IMR-90 (cell line): ENCODE results near the gene CYB561D2. TPM values are rescaled to one million over a fixed set of nuclear protein-coding genes. Genes with fewer than 3 reads are reported as not detected.

Source experiments
- ATAC-seq: fragments of 200-7000 bp; cut with Tn5 transposase; 2 replicates; pipeline ENCODE4 v1.9.1; 2020; ENCODE audit warnings: low read depth, mild to moderate bottlenecking, moderate library complexity
- BruUV-seq: library from RNA; stranded (reverse); fragments of 400-500 nt; replicated peaks from 2 replicates; lab custom pipeline; 2021; lab: Mats Ljungman, UMichigan
- CTCF ChIA-PET: fragments of 300-600 bp; formaldehyde crosslinking; extraction: SDS; loops from one replicate; lab custom pipeline; 2021; ENCODE audit warnings: antibody characterized with exemption; lab: Yijun Ruan, JAX
- POLR2A ChIA-PET: fragments of 300-600 bp; sonication (Branson Sonifier 250); formaldehyde crosslinking; loops from one replicate; lab custom pipeline; 2022; ENCODE audit warnings: antibody characterized with exemption; ENCODE audit not compliant: unreplicated experiment; lab: Charles Lee
- DNase-seq: peaks from one replicate; pipeline ENCODE4 v3.0.0; 2013
- H2AFZ ChIP-seq: replicated peaks from 2 replicates; pipeline ENCODE3; 2013; ENCODE audit warnings: low read length, mild to moderate bottlenecking; ENCODE audit not compliant: poor library complexity
- H2AK5ac ChIP-seq: 2 replicates; pipeline ENCODE4 v1.6.1; 2013; ENCODE audit warnings: low read depth, low read length, inconsistent platforms
- H2AK9ac ChIP-seq: replicated peaks from 2 replicates; pipeline ENCODE3; 2013; ENCODE audit warnings: mild to moderate bottlenecking, low read depth, low read length, moderate library complexity; ENCODE audit not compliant: poor library complexity
- H2BK120ac ChIP-seq: 2 replicates; pipeline ENCODE4 v1.6.1; 2013; ENCODE audit warnings: low read depth, low read length, inconsistent platforms
- H2BK15ac ChIP-seq: 3 replicates; pipeline ENCODE4 v1.6.1; 2013; ENCODE audit warnings: low read depth, low read length, inconsistent platforms
- H2BK20ac ChIP-seq: 2 replicates; pipeline ENCODE4 v1.6.1; 2013; ENCODE audit warnings: low read depth, mild to moderate bottlenecking, inconsistent platforms, low read length, moderate library complexity
- H2BK5ac ChIP-seq: 2 replicates; pipeline ENCODE4 v1.6.1; 2013; ENCODE audit warnings: mild to moderate bottlenecking, low read depth, low read length, inconsistent platforms; ENCODE audit not compliant: poor library complexity, severe bottlenecking
- H3K14ac ChIP-seq: replicated peaks from 2 replicates; pipeline ENCODE4 v1.6.1; 2013; ENCODE audit warnings: low read depth, low read length, inconsistent platforms
- H3K18ac ChIP-seq: 2 replicates; pipeline ENCODE4 v1.6.1; 2013; ENCODE audit warnings: low read depth, low read length, control low read depth
- H3K23ac ChIP-seq: 2 replicates; pipeline ENCODE4 v1.6.1; 2013; ENCODE audit warnings: low read depth, low read length, inconsistent platforms
- H3K27ac ChIP-seq: 2 replicates; pipeline ENCODE4 v1.5.1; 2013; ENCODE audit warnings: mild to moderate bottlenecking, control low read depth, low read length; ENCODE audit not compliant: insufficient read depth
- H3K27me3 ChIP-seq: 2 replicates; pipeline ENCODE4 v1.6.1; 2013; ENCODE audit warnings: low read length; ENCODE audit not compliant: control insufficient read depth, insufficient read depth
- H3K36me3 ChIP-seq: 2 replicates; pipeline ENCODE4 v1.6.1; 2013; ENCODE audit warnings: low read length, mixed read lengths; ENCODE audit not compliant: control insufficient read depth, insufficient read depth
- H3K4ac ChIP-seq: 2 replicates; pipeline ENCODE4 v1.6.1; 2013; ENCODE audit warnings: low read depth, low read length, inconsistent platforms
- H3K4me1 ChIP-seq: 2 replicates; pipeline ENCODE4 v1.6.1; 2013; ENCODE audit warnings: low read length, mixed read lengths; ENCODE audit not compliant: control insufficient read depth, insufficient read depth
- H3K4me2 ChIP-seq: 2 replicates; pipeline ENCODE4 v1.6.1; 2013; ENCODE audit warnings: low read depth, mild to moderate bottlenecking, control low read depth, low read length, moderate library complexity
- H3K4me3 ChIP-seq: 2 replicates; pipeline ENCODE4 v1.5.1; 2013; ENCODE audit warnings: low read depth, mild to moderate bottlenecking, control low read depth, low read length, moderate library complexity; ENCODE audit not compliant: insufficient read depth
- H3K56ac ChIP-seq: 2 replicates; pipeline ENCODE4 v1.6.1; 2013; ENCODE audit warnings: low read length, inconsistent platforms; ENCODE audit not compliant: insufficient read depth; ENCODE audit errors: extremely low read depth
- H3K79me1 ChIP-seq, 2 experiments: 2 replicates each; pipeline ENCODE4 v1.6.1; 2013; ENCODE audit warnings: low read length in 2 of 2, inconsistent platforms in 1 of 2, low read depth in 1 of 2
- H3K9ac ChIP-seq: 2 replicates; pipeline ENCODE4 v1.6.1; 2013; ENCODE audit warnings: low read depth, low read length, control low read depth
- H3K9me1 ChIP-seq: 2 replicates; pipeline ENCODE4 v1.6.1; 2013; ENCODE audit warnings: low read length, inconsistent platforms; ENCODE audit not compliant: insufficient read depth
- H3K9me3 ChIP-seq: 2 replicates; pipeline ENCODE4 v1.6.1; 2013; ENCODE audit warnings: low read length; ENCODE audit not compliant: control insufficient read depth, insufficient read depth
- H4K20me1 ChIP-seq: 2 replicates; pipeline ENCODE4 v1.6.1; 2013; ENCODE audit warnings: low read length, inconsistent platforms; ENCODE audit not compliant: insufficient read depth
- H4K5ac ChIP-seq: 2 replicates; pipeline ENCODE4 v1.6.1; 2013; ENCODE audit warnings: mild to moderate bottlenecking, low read depth, low read length, control low read depth
- H4K8ac ChIP-seq, 2 experiments: 2 replicates each; pipeline ENCODE4 v1.6.1; 2013; ENCODE audit warnings: low read depth in 2 of 2, low read length in 2 of 2, control low read depth in 1 of 2, inconsistent platforms in 1 of 2
- H4K91ac ChIP-seq: 2 replicates; pipeline ENCODE4 v1.6.1; 2013; ENCODE audit warnings: low read depth, low read length, inconsistent platforms; ENCODE audit not compliant: insufficient read depth
- CHD1 ChIP-seq: IDR thresholded peaks from 2 replicates; pipeline ENCODE4 v1.6.1; 2012; ENCODE audit warnings: low read depth, low read length, improper control_type of control experiment
- FOS ChIP-seq: fragments of 150-350 bp; IDR thresholded peaks from 2 replicates; pipeline ENCODE4 v1.6.1; 2016; ENCODE audit warnings: low read depth, low read length
- MAZ ChIP-seq: IDR thresholded peaks from 2 replicates; pipeline ENCODE4 v1.6.1; 2012; ENCODE audit warnings: low read depth, mild to moderate bottlenecking, low read length, improper control_type of control experiment, moderate library complexity, borderline replicate concordance
- MXI1 ChIP-seq: IDR thresholded peaks from 2 replicates; pipeline ENCODE4 v1.6.1; 2012; ENCODE audit warnings: low read depth, mild to moderate bottlenecking, low read length, moderate library complexity, borderline replicate concordance
- NFE2L2 ChIP-seq: fragments of 150-350 bp; IDR thresholded peaks from 2 replicates; pipeline ENCODE4 v1.6.1; 2016; ENCODE audit warnings: low read depth, mild to moderate bottlenecking, low read length
- POLR2A ChIP-seq: IDR thresholded peaks from 2 replicates; pipeline ENCODE4 v1.6.1; 2012; ENCODE audit warnings: mild to moderate bottlenecking, low read depth, low read length
- RAD21 ChIP-seq: IDR thresholded peaks from 2 replicates; pipeline ENCODE4 v1.6.1; 2012; ENCODE audit warnings: low read length, improper control_type of control experiment
- RCOR1 ChIP-seq: IDR thresholded peaks from 2 replicates; pipeline ENCODE4 v1.6.1; 2012; ENCODE audit warnings: mild to moderate bottlenecking, low read length, improper control_type of control experiment; ENCODE audit not compliant: insufficient replicate concordance
- RFX5 ChIP-seq: IDR thresholded peaks from 2 replicates; pipeline ENCODE4 v1.8.0; 2012; ENCODE audit warnings: low read depth, mild to moderate bottlenecking, low read length, moderate library complexity
- SMC3 ChIP-seq: fragments of 150-350 bp; IDR thresholded peaks from 2 replicates; pipeline ENCODE4 v1.6.1; 2016; ENCODE audit warnings: low read depth, mild to moderate bottlenecking, antibody characterized with exemption, low read length, moderate library complexity
- WGBS, 2 experiments: methylation state at CpG; one replicate each; pipeline versions ENCODE4 v1.1.5 to v1.1.7; 2013; ENCODE audit warnings: missing lambda C conversion rate in 2 of 2; ENCODE audit not compliant: insufficient read length in 1 of 2; ENCODE audit errors: extremely low coverage in 2 of 2; 5-methylcytosine and 5-hydroxymethylcytosine counted together
- dilution Hi-C: fragments of 300-500 bp; cut with HindIII; formaldehyde crosslinking; loops from one replicate; pipeline ENCODE4 v1.14.3; 2018; ENCODE audit warnings: low sequenced_read_pairs; ENCODE audit not compliant: unreplicated experiment
- in situ Hi-C: fragments of 300-500 bp; cut with MboI; formaldehyde crosslinking; loops from 3 replicates; pipeline ENCODE4 v1.14.3; 2019; ENCODE audit warnings: low sequenced_read_pairs, inconsistent platforms, mixed read lengths
- intact Hi-C: fragments of 100-400 bp; cut with micrococcal nuclease; formaldehyde crosslinking; loops from 2 replicates; pipeline ENCODE4 v1.10.0; 2022
- polyA plus RNA-seq, 3 experiments: library from polyadenylated mRNA; depleted of rRNA; stranded (reverse); fragments of >200 nt; gene quantifications; 2 replicates each; pipeline ENCODE4 v1.2.3, GENCODE V29; 2012; ENCODE audit warnings: low replicate concordance in 1 of 3
- total RNA-seq: library from RNA; depleted of rRNA; stranded (reverse); fragments of >200 nt; gene quantifications from 2 replicates; pipeline ENCODE4 v1.2.3, GENCODE V29; 2012
- TF ChIP-seq, protein P1 (sequence below): fragments of 150-350 bp; IDR thresholded peaks from 2 replicates; pipeline ENCODE4 v1.6.1; 2017; ENCODE audit warnings: mild to moderate bottlenecking, antibody characterized with exemption, low read length, low read depth
- TF ChIP-seq, protein P2 (sequence below): conservative IDR thresholded peaks from 2 replicates; pipeline ENCODE4 v1.5.1; 2012; ENCODE audit warnings: mild to moderate bottlenecking, low read depth, low read length, improper control_type of control experiment
- TF ChIP-seq, protein P3 (sequence below): fragments of 150-350 bp; IDR thresholded peaks from 2 replicates; pipeline ENCODE4 v1.6.1; 2016; ENCODE audit warnings: low read depth, mild to moderate bottlenecking, low read length, moderate library complexity, borderline replicate concordance

The CYB561D2 gene
- total and polyA plus RNA-seq, 2 of the 4 experiments (the other 2 are of a cell fraction), result 29.2 to 31.7 TPM

DNA sequence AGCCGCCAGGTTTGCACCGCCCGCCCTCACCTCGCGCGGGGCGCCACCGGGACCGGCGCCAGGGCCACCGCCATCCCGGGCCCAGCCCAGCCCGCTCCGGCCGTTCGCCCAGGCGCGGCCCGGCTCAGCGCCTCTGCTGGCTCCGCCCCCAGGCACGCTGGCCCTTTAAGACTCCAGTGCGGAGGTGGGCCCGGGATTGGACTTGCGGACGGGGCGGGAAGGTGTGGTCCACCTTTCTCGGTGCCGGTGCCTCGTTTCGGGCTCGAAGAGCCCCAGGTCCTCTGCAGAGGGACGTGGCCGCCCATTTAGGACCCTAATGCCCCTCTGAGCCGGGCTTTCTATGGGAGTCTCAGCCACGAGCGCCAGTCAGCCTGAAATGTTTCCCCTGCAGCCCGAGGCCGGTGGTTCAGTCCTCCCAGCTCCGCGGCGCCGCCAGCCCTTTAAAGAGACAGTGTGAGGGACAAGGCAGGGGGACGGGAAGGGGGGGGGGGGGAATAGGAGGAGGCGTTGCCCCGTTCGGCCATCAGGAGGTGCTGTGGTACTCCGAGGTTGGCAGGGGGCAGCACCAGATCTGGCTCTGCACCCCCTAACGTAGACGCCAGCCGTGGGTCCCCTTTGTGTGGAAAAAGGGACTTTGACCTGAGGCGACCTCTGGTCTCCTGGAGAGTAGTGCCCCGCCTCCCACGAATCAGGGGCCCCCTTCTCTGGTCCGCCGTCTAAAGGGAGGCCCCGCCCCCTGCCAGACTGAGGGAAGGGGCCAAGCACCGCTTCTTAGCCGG lies 29.1 kb upstream of the CYB561D2 start:
- H3K14ac ChIP-seq, result peak overlapping the region; percentile 98
- H3K4me3 ChIP-seq, result peak overlapping the region; percentile 58
- ChIA-PET POLR2A (interaction anchor here (0.6 kb wide), 1 partner anchor 25 kb away, joined by 10 read pairs; no protein-coding TSS in a partner anchor), CTCF (no interaction called here)
- peak overlapping the region; percentile 97; the same call in 1 of the 2 replicates for H3K56ac ChIP-seq
- H3K27me3 ChIP-seq, result no peaks in the 10 kb centered on the region
- peaks cover 25% of the 10 kb centered on the region for H3K4me1 ChIP-seq
- H3K9me3 ChIP-seq, result no peaks in the 10 kb centered on the region
- peak overlapping the region; percentile 96 for H3K23ac ChIP-seq
- peak overlapping the region; percentile 87 for H2AK5ac ChIP-seq
- peak overlapping the region; percentile 100 for H2BK120ac ChIP-seq
- peaks cover 12% of the 10 kb centered on the region; the same call in 1 of the 2 replicates for H4K20me1 ChIP-seq
- H3K9me1 ChIP-seq, result peaks cover 16% of the 10 kb centered on the region
- H2BK15ac ChIP-seq, result peak overlapping the region; percentile 85; the same call in 1 of the 3 replicates
- peak overlapping the region; percentile 93 for H4K91ac ChIP-seq
- H2BK5ac ChIP-seq, result peak overlapping the region; percentile 98
- H3K9ac ChIP-seq, result peak overlapping the region; percentile 94
- BruUV-seq, result no TSS peak
- H4K5ac ChIP-seq, result peak overlapping the region; percentile 95
- H3K4me2 ChIP-seq, result peak overlapping the region; percentile 73
- peak overlapping the region; percentile 98 for H3K27ac ChIP-seq
- 0% methylated on average over 15 of the region's 59 CpGs; no CpG with 5 or more reads in 1 of the 2 experiments for WGBS, 2 experiments
- peak; percentile 90 for ATAC-seq
- H2AFZ ChIP-seq, result peak overlapping the region; percentile 95
- DNase-seq, result peak; percentile 83
- peak overlapping the region; percentile 94; the same call in 1 of the 2 replicates for H3K18ac ChIP-seq
- intact Hi-C loops, result loop anchor here (5.0 kb wide), 1 partner anchor 59 kb away; no protein-coding TSS in a partner anchor
- H3K79me1 ChIP-seq, result peaks cover 26 to 57% of the 10 kb centered on the region in 2 experiments
- peak overlapping the region; percentile 98 for H3K4ac ChIP-seq
- peak overlapping the region; percentile 96 to 99; a peak in 3 of 4 replicates for H4K8ac ChIP-seq
- dilution Hi-C loops, result no loop called here
- H2AK9ac ChIP-seq, result peak overlapping the region; percentile 93
- peak overlapping the region; percentile 95 for H2BK20ac ChIP-seq
- in situ Hi-C loops, result no loop called here
- peaks cover 36% of the 10 kb centered on the region for H3K36me3 ChIP-seq
- TF ChIP-seq RCOR1 (no peak), RFX5 (no peak), SMC3 (no peak), MXI1 (no peak), MAZ (peak; percentile 49), CHD1 (peak; percentile 99; the same call in 1 of the 2 replicates), POLR2A (peak; percentile 80), RAD21 (no peak), FOS (no peak), NFE2L2 (no peak)
- TF ChIP-seq, protein P1, sequence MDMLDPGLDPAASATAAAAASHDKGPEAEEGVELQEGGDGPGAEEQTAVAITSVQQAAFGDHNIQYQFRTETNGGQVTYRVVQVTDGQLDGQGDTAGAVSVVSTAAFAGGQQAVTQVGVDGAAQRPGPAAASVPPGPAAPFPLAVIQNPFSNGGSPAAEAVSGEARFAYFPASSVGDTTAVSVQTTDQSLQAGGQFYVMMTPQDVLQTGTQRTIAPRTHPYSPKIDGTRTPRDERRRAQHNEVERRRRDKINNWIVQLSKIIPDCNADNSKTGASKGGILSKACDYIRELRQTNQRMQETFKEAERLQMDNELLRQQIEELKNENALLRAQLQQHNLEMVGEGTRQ, result no peak
- TF ChIP-seq, protein P2, sequence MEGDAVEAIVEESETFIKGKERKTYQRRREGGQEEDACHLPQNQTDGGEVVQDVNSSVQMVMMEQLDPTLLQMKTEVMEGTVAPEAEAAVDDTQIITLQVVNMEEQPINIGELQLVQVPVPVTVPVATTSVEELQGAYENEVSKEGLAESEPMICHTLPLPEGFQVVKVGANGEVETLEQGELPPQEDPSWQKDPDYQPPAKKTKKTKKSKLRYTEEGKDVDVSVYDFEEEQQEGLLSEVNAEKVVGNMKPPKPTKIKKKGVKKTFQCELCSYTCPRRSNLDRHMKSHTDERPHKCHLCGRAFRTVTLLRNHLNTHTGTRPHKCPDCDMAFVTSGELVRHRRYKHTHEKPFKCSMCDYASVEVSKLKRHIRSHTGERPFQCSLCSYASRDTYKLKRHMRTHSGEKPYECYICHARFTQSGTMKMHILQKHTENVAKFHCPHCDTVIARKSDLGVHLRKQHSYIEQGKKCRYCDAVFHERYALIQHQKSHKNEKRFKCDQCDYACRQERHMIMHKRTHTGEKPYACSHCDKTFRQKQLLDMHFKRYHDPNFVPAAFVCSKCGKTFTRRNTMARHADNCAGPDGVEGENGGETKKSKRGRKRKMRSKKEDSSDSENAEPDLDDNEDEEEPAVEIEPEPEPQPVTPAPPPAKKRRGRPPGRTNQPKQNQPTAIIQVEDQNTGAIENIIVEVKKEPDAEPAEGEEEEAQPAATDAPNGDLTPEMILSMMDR, result peak; percentile 42
- TF ChIP-seq, protein P3, sequence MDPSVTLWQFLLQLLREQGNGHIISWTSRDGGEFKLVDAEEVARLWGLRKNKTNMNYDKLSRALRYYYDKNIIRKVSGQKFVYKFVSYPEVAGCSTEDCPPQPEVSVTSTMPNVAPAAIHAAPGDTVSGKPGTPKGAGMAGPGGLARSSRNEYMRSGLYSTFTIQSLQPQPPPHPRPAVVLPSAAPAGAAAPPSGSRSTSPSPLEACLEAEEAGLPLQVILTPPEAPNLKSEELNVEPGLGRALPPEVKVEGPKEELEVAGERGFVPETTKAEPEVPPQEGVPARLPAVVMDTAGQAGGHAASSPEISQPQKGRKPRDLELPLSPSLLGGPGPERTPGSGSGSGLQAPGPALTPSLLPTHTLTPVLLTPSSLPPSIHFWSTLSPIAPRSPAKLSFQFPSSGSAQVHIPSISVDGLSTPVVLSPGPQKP, result no peak
